ENCODE data around the gene DMPK. TPM values are rescaled to one million over a fixed set of nuclear protein-coding genes. Genes with fewer than 3 reads are reported as not detected.

The DMPK gene
- total RNA-seq, 5 donors from 2014 or later (not counting 1 experiment from before 2014, with no cell fraction given) = 31.4 to 46.4 (median 36.9) TPM

GRCh38 chr19:45821570-45821969 lies 39.3 kb upstream of the DMPK start:
- 87% methylated on average over 7 of the region's 10 CpGs for WGBS (ENCODE audit: insufficient coverage)
- no peak overlapping the region for H3K4me3 Mint-ChIP-seq

DNA sequence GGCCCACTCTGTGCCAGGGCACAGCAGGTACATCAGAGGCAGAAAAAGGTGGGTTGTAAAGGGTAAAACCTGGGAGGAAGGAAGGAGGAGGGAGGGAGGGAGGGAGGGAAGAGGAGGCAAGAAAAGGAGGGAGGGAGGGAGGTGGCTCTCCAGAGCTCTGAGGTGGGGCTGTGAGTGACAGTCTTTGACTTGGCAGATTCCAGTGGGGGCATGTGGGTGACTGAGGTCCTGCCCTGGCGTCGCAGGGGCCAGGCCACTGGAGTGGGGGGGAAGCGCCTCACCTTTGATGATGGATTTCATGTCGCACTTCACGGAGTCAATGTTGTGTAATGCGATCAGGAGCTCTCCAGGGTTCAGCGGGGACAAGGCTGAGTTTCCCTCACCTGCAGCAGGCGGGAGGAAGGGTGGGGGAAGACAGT lies 38.8 kb upstream of the DMPK start:
- Mint-ChIP-seq H3K36me3 (peaks cover 21% of the 10 kb centered on the region), H3K4me3 (no peak overlapping the region), H3K27me3 (no peaks in the 10 kb centered on the region), H3K27ac (no peak overlapping the region), H3K4me1 (peaks cover 0 to 3% (median 2%) of the 10 kb centered on the region in 3 donors), H3K9me3 (no peaks in the 10 kb centered on the region)
- DNase-seq (no peak), ATAC-seq (replicated peaks in 1 of 4) (no peak)
- H3K36me3 ChIP-seq (ENCODE audit: control insufficient read depth in 2 of 2, extremely low read depth in 1 of 2, insufficient read depth in 1 of 2, low read length in 1 of 2) = peaks cover 14 to 48% of the 10 kb centered on the region in 2 donors
- no peak overlapping the region for H3K4me3 ChIP-seq (ENCODE audit: control insufficient read depth in 1 of 2, extremely low read depth in 1 of 2, low read length in 1 of 2)
- peaks cover 0 to 10% of the 10 kb centered on the region in 2 experiments for H3K4me1 ChIP-seq (ENCODE audit: control insufficient read depth in 1 of 2, extremely low read depth in 1 of 2, insufficient read depth in 2 of 2, low read length in 2 of 2)
- POLR2A ChIA-PET = no interaction called here
- H3K9me3 ChIP-seq = no peaks in the 10 kb centered on the region
- no peak overlapping the region for H3K27ac ChIP-seq (ENCODE audit: low read length)
- H3K27me3 ChIP-seq (replicated peaks in 1 of 2; ENCODE audit: control insufficient read depth in 2 of 2, extremely low read depth in 1 of 2, insufficient read depth in 2 of 2, low read length in 1 of 2) = no peaks in the 10 kb centered on the region
- 92% methylated on average over 8 of the region's 8 CpGs for WGBS (ENCODE audit: insufficient coverage)
- CTCF ChIA-PET = no interaction called here

More at GRCh38 chr19:45821570-45821969, 39.3 kb upstream of the DMPK start:
- H3K27ac ChIP-seq (ENCODE audit: low read length) = no peak overlapping the region
- ATAC-seq (replicated peaks in 1 of 4) (no peak), DNase-seq (no peak)
- H3K4me3 ChIP-seq (ENCODE audit: control insufficient read depth in 1 of 2, extremely low read depth in 1 of 2, low read length in 1 of 2) = no peak overlapping the region
- peaks cover 0 to 3% (median 2%) of the 10 kb centered on the region in 3 donors for H3K4me1 Mint-ChIP-seq
- CTCF ChIA-PET = no interaction called here
- peaks cover 14 to 53% of the 10 kb centered on the region in 2 donors for H3K36me3 ChIP-seq (ENCODE audit: control insufficient read depth in 2 of 2, extremely low read depth in 1 of 2, insufficient read depth in 1 of 2, low read length in 1 of 2)
- no peaks in the 10 kb centered on the region for H3K27me3 Mint-ChIP-seq
- H3K9me3 Mint-ChIP-seq = no peaks in the 10 kb centered on the region
- H3K9me3 ChIP-seq = no peaks in the 10 kb centered on the region
- no peaks in the 10 kb centered on the region for H3K27me3 ChIP-seq (replicated peaks in 1 of 2; ENCODE audit: control insufficient read depth in 2 of 2, extremely low read depth in 1 of 2, insufficient read depth in 2 of 2, low read length in 1 of 2)
- peaks cover 22% of the 10 kb centered on the region for H3K36me3 Mint-ChIP-seq
- no peak overlapping the region for H3K27ac Mint-ChIP-seq
- POLR2A ChIA-PET = no interaction called here
- H3K4me1 ChIP-seq (ENCODE audit: control insufficient read depth in 1 of 2, extremely low read depth in 1 of 2, insufficient read depth in 2 of 2, low read length in 2 of 2) = peaks cover 0 to 10% of the 10 kb centered on the region in 2 experiments

DNA sequence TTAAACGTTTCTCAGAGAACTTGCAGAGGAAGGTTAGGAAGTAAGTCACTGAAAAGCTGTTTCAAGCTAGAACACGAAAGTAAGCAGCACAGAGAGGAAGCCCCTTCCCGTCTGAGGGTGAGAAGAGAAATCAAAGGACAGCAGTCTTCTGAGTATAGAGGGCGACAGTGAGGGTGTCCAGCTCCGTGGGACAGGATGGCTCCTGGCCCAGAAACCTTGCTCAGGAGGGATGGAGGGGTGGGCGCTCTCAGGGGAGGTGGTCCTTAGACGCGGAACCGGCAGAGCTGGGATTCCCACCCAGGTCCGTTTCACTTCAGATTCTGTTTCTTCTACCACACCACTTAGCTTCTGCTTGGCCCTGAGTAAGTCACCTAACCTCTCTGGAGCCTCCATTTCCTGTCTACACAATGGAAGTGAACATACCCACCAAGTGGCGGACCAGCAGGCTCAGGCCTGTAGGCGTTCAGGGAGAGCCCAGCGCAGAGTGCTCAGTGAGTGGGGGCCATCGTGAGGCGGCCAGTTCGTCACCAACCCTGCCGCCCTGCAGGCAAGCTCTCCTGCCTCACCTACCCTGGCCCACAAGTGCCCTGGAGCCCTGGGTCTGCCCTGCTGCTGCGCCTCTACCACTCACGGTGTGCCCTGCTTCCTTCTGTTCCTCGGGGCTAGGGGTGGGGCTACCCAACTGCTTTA lies 38.3 kb upstream of the DMPK start:
- Histone ChIP-seq H3K27me3 (replicated peaks in 1 of 2; ENCODE audit: control insufficient read depth in 2 of 2, extremely low read depth in 1 of 2, insufficient read depth in 2 of 2, low read length in 1 of 2) (peaks cover 0 to 4% of the 10 kb centered on the region in 2 experiments), H3K27ac (ENCODE audit: low read length) (no peak overlapping the region), H3K36me3 (ENCODE audit: control insufficient read depth in 2 of 2, extremely low read depth in 1 of 2, insufficient read depth in 1 of 2, low read length in 1 of 2) (peaks cover 14 to 43% of the 10 kb centered on the region in 2 donors), H3K4me3 (ENCODE audit: control insufficient read depth in 1 of 2, extremely low read depth in 1 of 2, low read length in 1 of 2) (no peak overlapping the region), H3K4me1 (ENCODE audit: control insufficient read depth in 1 of 2, extremely low read depth in 1 of 2, insufficient read depth in 2 of 2, low read length in 2 of 2) (peaks cover 3 to 16% of the 10 kb centered on the region in 2 experiments), H3K9me3 (no peaks in the 10 kb centered on the region)
- no peak overlapping the region for H3K4me3 Mint-ChIP-seq
- no peaks in the 10 kb centered on the region for H3K27me3 Mint-ChIP-seq
- no peaks in the 10 kb centered on the region for H3K9me3 Mint-ChIP-seq
- 85% methylated on average over 16 of the region's 20 CpGs for WGBS (ENCODE audit: insufficient coverage)
- peaks cover 16% of the 10 kb centered on the region for H3K36me3 Mint-ChIP-seq
- POLR2A ChIA-PET = no interaction called here
- H3K27ac Mint-ChIP-seq = no peak overlapping the region
- CTCF ChIA-PET = interaction anchor here in 1 of 2 donors (0.6 kb wide), 1 partner anchor 38 kb away, joined by 7 read pairs; no protein-coding TSS in a partner anchor
- DNase-seq = no peak
- H3K4me1 Mint-ChIP-seq = peaks cover 0 to 3% (median 2%) of the 10 kb centered on the region in 3 donors
- no peak for ATAC-seq (replicated peaks in 1 of 4)

GRCh38 chr19:45819769-45820168 lies 37.5 kb upstream of the DMPK start:
- POLR2A ChIA-PET = no interaction called here
- peaks cover 14 to 35% of the 10 kb centered on the region in 2 donors for H3K36me3 ChIP-seq (ENCODE audit: control insufficient read depth in 2 of 2, extremely low read depth in 1 of 2, insufficient read depth in 1 of 2, low read length in 1 of 2)
- no peak overlapping the region for H3K27ac Mint-ChIP-seq
- H3K4me1 Mint-ChIP-seq = peaks cover 0 to 3% (median 2%) of the 10 kb centered on the region in 3 donors
- no peaks in the 10 kb centered on the region for H3K27me3 Mint-ChIP-seq
- H3K4me3 ChIP-seq (ENCODE audit: control insufficient read depth in 1 of 2, extremely low read depth in 1 of 2, low read length in 1 of 2) = no peak overlapping the region
- peaks cover 15% of the 10 kb centered on the region for H3K36me3 Mint-ChIP-seq
- no peaks in the 10 kb centered on the region for H3K9me3 Mint-ChIP-seq
- no peak for DNase-seq
- H3K4me3 Mint-ChIP-seq = no peak overlapping the region
- ATAC-seq (replicated peaks in 1 of 4) = no peak
- peaks cover 0 to 9% of the 10 kb centered on the region in 2 experiments for H3K27me3 ChIP-seq (replicated peaks in 1 of 2; ENCODE audit: control insufficient read depth in 2 of 2, extremely low read depth in 1 of 2, insufficient read depth in 2 of 2, low read length in 1 of 2)
- CTCF ChIA-PET = interaction anchor here in 1 of 2 donors (0.6 kb wide), 1 partner anchor 77 kb away, joined by 6 read pairs; no protein-coding TSS in a partner anchor
- WGBS (ENCODE audit: insufficient coverage) = 94% methylated on average over 5 of the region's 6 CpGs
- H3K4me1 ChIP-seq (ENCODE audit: control insufficient read depth in 1 of 2, extremely low read depth in 1 of 2, insufficient read depth in 2 of 2, low read length in 2 of 2) = peaks cover 3 to 22% of the 10 kb centered on the region in 2 experiments
- H3K9me3 ChIP-seq = no peaks in the 10 kb centered on the region
- H3K27ac ChIP-seq (ENCODE audit: low read length) = no peak overlapping the region

DNA sequence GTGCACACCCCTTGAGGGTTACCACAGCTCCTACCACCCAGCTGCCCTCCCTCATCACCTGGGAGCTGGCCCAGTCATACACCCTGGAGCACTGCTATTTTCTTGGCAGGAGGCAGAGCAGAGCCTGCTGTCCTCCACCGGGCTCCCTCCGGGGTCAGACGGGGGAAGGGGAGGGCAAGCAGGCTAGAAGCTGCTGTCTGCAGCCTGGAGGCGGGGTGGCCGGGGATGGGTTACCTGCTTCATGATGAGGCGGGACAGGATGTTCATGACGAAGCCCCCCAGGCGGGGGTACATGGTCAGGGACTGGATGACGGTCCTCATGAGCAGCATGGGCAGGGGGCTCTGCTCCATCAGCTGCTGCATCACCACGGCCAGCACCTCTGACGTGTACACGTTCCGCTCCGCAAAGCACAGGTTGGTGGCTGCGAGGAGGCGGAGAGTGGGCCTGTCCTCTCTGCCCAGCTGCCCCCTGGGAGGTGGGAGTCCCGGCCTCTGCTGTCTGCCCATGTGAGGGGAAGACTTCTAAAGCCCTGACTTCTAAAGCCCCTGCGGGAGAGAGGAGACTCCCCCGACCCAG lies 35.5 kb upstream of the DMPK start:
- ChIA-PET POLR2A (no interaction called here), CTCF (interaction anchor here in 1 of 2 donors (1.4 kb wide), 1 partner anchor 83 kb away, joined by 3 read pairs; no protein-coding TSS in a partner anchor)
- 92% methylated on average over 17 of the region's 19 CpGs for WGBS (ENCODE audit: insufficient coverage)
- H3K4me1 ChIP-seq (ENCODE audit: control insufficient read depth in 1 of 2, extremely low read depth in 1 of 2, insufficient read depth in 2 of 2, low read length in 2 of 2) = peaks cover 3 to 27% of the 10 kb centered on the region in 2 experiments
- H3K27ac ChIP-seq (ENCODE audit: low read length) = no peak overlapping the region
- no peak overlapping the region for H3K4me3 ChIP-seq (ENCODE audit: control insufficient read depth in 1 of 2, extremely low read depth in 1 of 2, low read length in 1 of 2)
- Mint-ChIP-seq H3K27me3 (peaks cover 0 to 8% of the 10 kb centered on the region in 2 donors), H3K4me3 (no peak overlapping the region), H3K4me1 (peaks cover 0 to 3% (median 2%) of the 10 kb centered on the region in 3 donors), H3K9me3 (no peaks in the 10 kb centered on the region), H3K27ac (no peak overlapping the region), H3K36me3 (peaks cover 9% of the 10 kb centered on the region)
- no peaks in the 10 kb centered on the region for H3K9me3 ChIP-seq
- DNase-seq (no peak), ATAC-seq (replicated peaks in 1 of 4) (peak in 1 of 4 experiments; percentile 20)
- peaks cover 0 to 15% of the 10 kb centered on the region in 2 experiments for H3K27me3 ChIP-seq (replicated peaks in 1 of 2; ENCODE audit: control insufficient read depth in 2 of 2, extremely low read depth in 1 of 2, insufficient read depth in 2 of 2, low read length in 1 of 2)
- H3K36me3 ChIP-seq (ENCODE audit: control insufficient read depth in 2 of 2, extremely low read depth in 1 of 2, insufficient read depth in 1 of 2, low read length in 1 of 2) = peaks cover 14 to 18% of the 10 kb centered on the region in 2 donors

DNA sequence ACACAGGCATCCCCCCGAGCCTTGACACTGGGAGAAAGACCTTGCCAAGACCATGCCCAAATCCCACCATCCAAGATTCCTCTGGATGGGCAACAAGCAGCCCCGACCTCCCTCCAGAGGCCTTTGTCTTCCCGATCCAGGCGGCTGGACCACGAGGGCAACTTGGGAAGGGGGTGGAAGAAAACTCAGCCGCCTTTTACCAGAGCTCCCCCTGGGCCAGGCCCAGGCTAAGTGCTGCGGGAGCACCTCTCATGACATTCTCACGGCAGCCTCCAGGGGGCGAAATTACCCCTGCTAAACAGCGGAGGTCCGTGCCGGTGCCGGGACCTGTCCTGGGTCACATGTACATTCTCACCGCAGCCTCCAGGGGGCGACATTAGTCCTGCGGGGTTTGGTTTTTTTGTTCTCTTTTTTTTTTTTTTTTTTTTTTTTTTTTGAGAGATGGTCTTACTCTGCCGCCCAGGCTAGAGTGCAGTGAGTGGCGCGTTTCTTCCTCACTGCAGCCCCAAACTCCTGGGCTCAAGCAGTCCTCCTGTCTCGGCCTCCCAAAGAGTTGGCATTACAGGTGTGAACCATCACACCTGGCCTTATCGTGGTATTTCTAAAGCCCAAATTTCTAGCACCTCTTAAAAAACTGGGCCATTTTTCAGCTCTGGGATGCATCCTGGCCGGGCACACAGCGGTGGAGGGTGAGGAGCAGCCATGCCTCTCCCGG lies 34.9 kb upstream of the DMPK start:
- H3K4me1 ChIP-seq (ENCODE audit: control insufficient read depth in 1 of 2, extremely low read depth in 1 of 2, insufficient read depth in 2 of 2, low read length in 2 of 2) = peaks cover 3 to 27% of the 10 kb centered on the region in 2 experiments
- CTCF ChIA-PET = interaction anchor here (0.6 to 1.4 kb wide), 9 partner anchors 18 to 283 kb away, joined by 3 to 8 read pairs (median 4); partner anchors contain the start of genes MYPOP (in 1 of the 2) and SIX5 (in 1 of the 2)
- H3K9me3 Mint-ChIP-seq = no peaks in the 10 kb centered on the region
- no peak overlapping the region for H3K27ac Mint-ChIP-seq
- no peaks in the 10 kb centered on the region for H3K9me3 ChIP-seq
- no peak overlapping the region for H3K4me3 ChIP-seq (ENCODE audit: control insufficient read depth in 1 of 2, extremely low read depth in 1 of 2, low read length in 1 of 2)
- no peak overlapping the region for H3K4me3 Mint-ChIP-seq
- H3K36me3 ChIP-seq (ENCODE audit: control insufficient read depth in 2 of 2, extremely low read depth in 1 of 2, insufficient read depth in 1 of 2, low read length in 1 of 2) = peaks cover 11 to 12% of the 10 kb centered on the region in 2 donors
- POLR2A ChIA-PET = no interaction called here
- DNase-seq (peak; percentile 86 to 98 (median 94)), ATAC-seq (replicated peaks in 1 of 4) (peak; percentile 96 to 97 (median 97))
- peaks cover 3 to 8% of the 10 kb centered on the region in 2 donors for H3K27me3 Mint-ChIP-seq
- peaks cover 0 to 3% (median 2%) of the 10 kb centered on the region in 3 donors for H3K4me1 Mint-ChIP-seq
- peaks cover 9% of the 10 kb centered on the region for H3K36me3 Mint-ChIP-seq
- 20% methylated on average over 17 of the region's 24 CpGs for WGBS (ENCODE audit: insufficient coverage)
- peaks cover 0 to 19% of the 10 kb centered on the region in 2 experiments for H3K27me3 ChIP-seq (replicated peaks in 1 of 2; ENCODE audit: control insufficient read depth in 2 of 2, extremely low read depth in 1 of 2, insufficient read depth in 2 of 2, low read length in 1 of 2)
- H3K27ac ChIP-seq (ENCODE audit: low read length) = no peak overlapping the region

Measured in T-cell (primary cell).